Hepatocyte (in vitro differentiated cells): Measurements from ENCODE around the gene PLEKHJ1. TPM values are rescaled to one million over a fixed set of nuclear protein-coding genes. Genes with fewer than 3 reads are reported as not detected.

Experiments used
- DNase-seq: peaks from one replicate; pipeline ENCODE4 v3.0.0-alpha.2; 2016; ENCODE audit warnings: low spot score
- H2AFZ ChIP-seq: fragments of 200-600 bp; sonication (generic); 2 replicates; pipeline ENCODE4 v1.6.0; 2016; ENCODE audit warnings: antibody characterized with exemption, mild to moderate bottlenecking
- H3K27ac ChIP-seq: fragments of 200-600 bp; sonication (generic); 2 replicates; pipeline ENCODE4 v1.5.1; 2016; ENCODE audit warnings: mild to moderate bottlenecking
- H3K27me3 ChIP-seq: fragments of 200-600 bp; sonication (generic); 2 replicates; pipeline ENCODE4 v1.6.1; 2016
- H3K36me3 ChIP-seq: fragments of 200-600 bp; sonication (generic); replicated peaks from 2 replicates; pipeline ENCODE4 v1.5.1; 2016; ENCODE audit warnings: low read depth; ENCODE audit not compliant: insufficient read depth
- H3K4me1 ChIP-seq: fragments of 200-600 bp; sonication (generic); 2 replicates; pipeline ENCODE4 v1.5.1; 2016; ENCODE audit warnings: mild to moderate bottlenecking, moderate library complexity; ENCODE audit not compliant: insufficient read depth
- H3K4me2 ChIP-seq: fragments of 200-600 bp; sonication (generic); 2 replicates; pipeline ENCODE4 v1.6.0; 2016
- H3K4me3 ChIP-seq: fragments of 200-600 bp; sonication (generic); 2 replicates; pipeline ENCODE4 v1.5.1; 2016; ENCODE audit warnings: mild to moderate bottlenecking
- H3K79me2 ChIP-seq: fragments of 200-600 bp; sonication (generic); 2 replicates; pipeline ENCODE4 v1.6.0; 2017; ENCODE audit warnings: mild to moderate bottlenecking
- H3K9me2 ChIP-seq: fragments of 200-600 bp; sonication (generic); replicated peaks from 2 replicates; pipeline ENCODE4 v1.6.0; 2017; ENCODE audit warnings: mild to moderate bottlenecking; ENCODE audit not compliant: insufficient read depth
- H3K9me3 ChIP-seq: fragments of 200-600 bp; sonication (generic); 2 replicates; pipeline ENCODE4 v1.5.1; 2016; ENCODE audit warnings: low read depth, mild to moderate bottlenecking
- H4K20me1 ChIP-seq: fragments of 200-600 bp; sonication (generic); 2 replicates; pipeline ENCODE4 v1.6.0; 2016; ENCODE audit warnings: mild to moderate bottlenecking; ENCODE audit not compliant: insufficient read depth, poor library complexity, severe bottlenecking
- CTCF ChIP-seq: fragments of 200-600 bp; sonication (generic); IDR thresholded peaks from 2 replicates; pipeline ENCODE4 v1.5.1; 2016; ENCODE audit warnings: antibody characterized with exemption, mild to moderate bottlenecking; ENCODE audit not compliant: poor library complexity
- EZH2 ChIP-seq: fragments of 200-600 bp; sonication (generic); IDR thresholded peaks from 2 replicates; pipeline ENCODE4 v1.6.1; 2016; ENCODE audit warnings: antibody characterized with exemption, mild to moderate bottlenecking, borderline replicate concordance
- EZH2phosphoT487 ChIP-seq: fragments of 200-600 bp; sonication (generic); IDR thresholded peaks from one replicate; pipeline ENCODE4 v1.6.1; 2018; ENCODE audit warnings: antibody characterized with exemption, mild to moderate bottlenecking, low read depth, moderate library complexity; ENCODE audit not compliant: unreplicated experiment, severe bottlenecking
- WGBS: methylation state at CpG from one replicate; pipeline ENCODE4 v1.1.6; 2016; ENCODE audit warnings: low lambda C conversion rate; ENCODE audit errors: missing lambda C conversion rate; 5-methylcytosine and 5-hydroxymethylcytosine counted together
- polyA plus RNA-seq: library from polyadenylated mRNA; unstranded; fragments of >200 nt; fragmentation: Nextera tagmentation; extraction: Ambion mirVana; gene quantifications from 2 replicates; pipeline ENCODE4 v1.2.1, GENCODE V29; 2016
- total RNA-seq: library from RNA; depleted of rRNA; stranded (reverse); fragments of >200 nt; gene quantifications from 2 replicates; pipeline ENCODE4 v1.2.3, GENCODE V29; 2014

Gene PLEKHJ1
- total and polyA plus RNA-seq, 2 experiments from 2014 or later, result 165 to 190 TPM

- Histone ChIP-seq H3K79me2 (peaks cover 26% of the 10 kb centered on the region), H3K4me1 (no peaks in the 10 kb centered on the region), H2AFZ (no peak overlapping the region), H3K4me2 (no peak overlapping the region), H3K9me3 (no peaks in the 10 kb centered on the region), H3K4me3 (no peak overlapping the region), H3K27me3 (no peaks in the 10 kb centered on the region), H4K20me1 (peaks cover 9% of the 10 kb centered on the region), H3K36me3 (no peaks in the 10 kb centered on the region), H3K9me2 (no peaks in the 10 kb centered on the region), H3K27ac (no peak overlapping the region)
- 94% methylated on average over 12 of the region's 13 CpGs for WGBS
- DNase-seq, result no peak
- no peak for TF ChIP-seq EZH2
- TF ChIP-seq CTCF, result no peak
These were observed 40.8 kb downstream of the PLEKHJ1 start for GRCh38 chr19:2195361-2195760.

- WGBS, result 97% methylated on average over 18 of the region's 25 CpGs
- Histone ChIP-seq H3K4me2 (no peak overlapping the region), H3K27me3 (no peaks in the 10 kb centered on the region), H4K20me1 (peaks cover 9% of the 10 kb centered on the region), H3K9me3 (no peaks in the 10 kb centered on the region), H3K36me3 (no peaks in the 10 kb centered on the region), H3K27ac (no peak overlapping the region), H2AFZ (no peak overlapping the region), H3K4me3 (no peak overlapping the region), H3K9me2 (no peaks in the 10 kb centered on the region), H3K79me2 (peaks cover 25% of the 10 kb centered on the region), H3K4me1 (no peaks in the 10 kb centered on the region)
- no peak for DNase-seq
- TF ChIP-seq EZH2 (no peak), EZH2phosphoT487 (no peak), CTCF (no peak)
These were observed 41.5 kb downstream of the PLEKHJ1 start for GRCh38 chr19:2194513-2195078.

- Histone ChIP-seq H3K9me3 (no peaks in the 10 kb centered on the region), H4K20me1 (peaks cover 2% of the 10 kb centered on the region), H2AFZ (no peak overlapping the region), H3K4me2 (no peak overlapping the region), H3K27ac (no peak overlapping the region), H3K9me2 (no peaks in the 10 kb centered on the region), H3K4me3 (no peak overlapping the region), H3K36me3 (no peaks in the 10 kb centered on the region), H3K79me2 (peaks cover 29% of the 10 kb centered on the region), H3K27me3 (no peaks in the 10 kb centered on the region), H3K4me1 (no peaks in the 10 kb centered on the region)
- TF ChIP-seq CTCF (no peak), EZH2 (no peak), EZH2phosphoT487 (no peak)
- DNase-seq, result no peak
- over 99% methylated on average over 18 of the region's 18 CpGs for WGBS
These were observed 42.3 kb downstream of the PLEKHJ1 start for GRCh38 chr19:2193807-2194206.

- no peaks in the 10 kb centered on the region for H4K20me1 ChIP-seq
- H3K4me3 ChIP-seq, result no peak overlapping the region
- H3K4me2 ChIP-seq, result no peak overlapping the region
- no peaks in the 10 kb centered on the region for H3K27me3 ChIP-seq
- peaks cover 28% of the 10 kb centered on the region for H3K79me2 ChIP-seq
- H3K36me3 ChIP-seq, result no peaks in the 10 kb centered on the region
- no peak for DNase-seq
- no peaks in the 10 kb centered on the region for H3K9me3 ChIP-seq
- WGBS, result 98% methylated on average over 17 of the region's 17 CpGs
- H3K4me1 ChIP-seq, result no peaks in the 10 kb centered on the region
- TF ChIP-seq EZH2phosphoT487 (no peak), CTCF (no peak), EZH2 (no peak)
- H2AFZ ChIP-seq, result no peak overlapping the region
- H3K9me2 ChIP-seq, result no peaks in the 10 kb centered on the region
- no peak overlapping the region for H3K27ac ChIP-seq
These were observed 43.3 kb downstream of the PLEKHJ1 start for GRCh38 chr19:2192862-2193261.
